ENCODE data around the gene ABHD4. TPM values are rescaled to one million over a fixed set of nuclear protein-coding genes. Genes with fewer than 3 reads are reported as not detected.

ABHD4 gene
- total and polyA plus RNA-seq, 11 donors: 10.4 to 35.5 (median 24.3) TPM

DNA sequence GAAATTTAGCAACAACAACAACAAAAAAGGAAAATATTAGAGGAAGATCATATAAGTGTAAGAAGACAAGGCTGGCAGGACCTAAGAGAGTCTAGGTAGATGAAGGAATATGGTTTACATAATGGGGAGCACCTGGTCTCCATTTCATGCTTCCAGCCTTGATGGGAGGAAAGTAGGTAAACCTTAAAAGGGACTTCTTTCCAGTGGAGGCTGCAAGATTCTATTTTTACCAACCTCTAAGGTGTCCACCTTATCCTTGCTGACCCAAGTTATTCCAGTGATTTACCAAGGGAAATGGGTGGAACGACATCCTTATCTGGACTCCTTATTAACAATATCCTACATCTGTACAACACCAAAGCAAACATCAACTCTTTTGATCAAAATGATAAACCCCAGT is 39.1 kb upstream of the ABHD4 start:
- DNase-seq (no peak), ATAC-seq (no peak)
- Histone ChIP-seq H3K4me1 (peaks cover 0 to 85% (median 31%) of the 10 kb centered on the region in 12 donors), H3K9me3 (no peaks in the 10 kb centered on the region), H3K27me3 (no peaks in the 10 kb centered on the region), H3K4me3 (no peak overlapping the region), H3K27ac (peak overlapping the region in 11 of 12 donors; percentile 4 to 83 (median 58)), H3K36me3 (peaks cover 0 to 15% (median 4%) of the 10 kb centered on the region in 9 donors)
- intact Hi-C loops (cut with DNase I): loop anchor here (2.0 to 10.0 kb wide), 16 partner anchors 77 to 496 kb away; partner anchors contain the start of genes AJUBA (in 2 of the 10), SLC7A7 (in 2 of the 10) and CDH24 (in 1 of the 10)
- WGBS, 4 donors: 56 to 80% (median 60%) methylated on average over 1 of the region's 1 CpG
- TF ChIP-seq, protein P1, sequence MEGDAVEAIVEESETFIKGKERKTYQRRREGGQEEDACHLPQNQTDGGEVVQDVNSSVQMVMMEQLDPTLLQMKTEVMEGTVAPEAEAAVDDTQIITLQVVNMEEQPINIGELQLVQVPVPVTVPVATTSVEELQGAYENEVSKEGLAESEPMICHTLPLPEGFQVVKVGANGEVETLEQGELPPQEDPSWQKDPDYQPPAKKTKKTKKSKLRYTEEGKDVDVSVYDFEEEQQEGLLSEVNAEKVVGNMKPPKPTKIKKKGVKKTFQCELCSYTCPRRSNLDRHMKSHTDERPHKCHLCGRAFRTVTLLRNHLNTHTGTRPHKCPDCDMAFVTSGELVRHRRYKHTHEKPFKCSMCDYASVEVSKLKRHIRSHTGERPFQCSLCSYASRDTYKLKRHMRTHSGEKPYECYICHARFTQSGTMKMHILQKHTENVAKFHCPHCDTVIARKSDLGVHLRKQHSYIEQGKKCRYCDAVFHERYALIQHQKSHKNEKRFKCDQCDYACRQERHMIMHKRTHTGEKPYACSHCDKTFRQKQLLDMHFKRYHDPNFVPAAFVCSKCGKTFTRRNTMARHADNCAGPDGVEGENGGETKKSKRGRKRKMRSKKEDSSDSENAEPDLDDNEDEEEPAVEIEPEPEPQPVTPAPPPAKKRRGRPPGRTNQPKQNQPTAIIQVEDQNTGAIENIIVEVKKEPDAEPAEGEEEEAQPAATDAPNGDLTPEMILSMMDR (IDR thresholded peaks at IDR 0.05): no peak
- no peak for TF ChIP-seq POLR2A (IDR thresholded peaks at IDR 0.05)

DNA sequence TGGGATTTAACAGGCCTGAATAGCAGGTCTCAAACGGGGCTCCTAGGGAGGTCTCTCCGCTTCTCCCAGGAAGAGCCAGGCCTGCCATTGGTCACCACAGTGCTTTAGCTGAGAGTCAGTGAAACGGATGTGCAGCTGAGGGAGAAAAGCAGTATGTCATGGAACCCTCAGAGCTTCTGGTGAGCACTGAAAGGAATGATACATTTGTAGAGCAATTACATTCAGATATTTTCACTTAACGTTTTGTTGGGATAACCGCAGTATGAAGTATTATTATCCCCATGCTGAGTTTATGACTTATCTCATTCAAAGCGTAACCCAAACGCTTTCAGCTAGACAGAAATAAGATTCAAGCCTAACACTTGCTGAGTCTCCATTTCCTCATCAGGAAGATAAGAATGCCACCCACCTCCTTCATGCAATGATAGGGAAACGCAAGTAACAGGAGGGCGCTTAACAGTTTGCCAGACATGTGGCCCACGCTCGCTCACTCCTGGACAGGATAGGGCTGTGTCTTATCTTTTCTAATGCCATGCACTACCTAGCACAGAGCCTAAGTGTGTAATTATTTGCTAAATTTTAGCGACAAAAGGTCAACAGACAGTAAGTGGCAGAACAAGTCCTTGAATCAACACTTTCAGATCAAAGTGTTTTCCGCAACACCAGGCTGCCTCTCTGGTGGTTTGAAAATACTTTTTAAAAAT is 37.3 kb upstream of the ABHD4 start:
- peaks cover 0 to 94% (median 32%) of the 10 kb centered on the region in 12 donors for H3K4me1 ChIP-seq
- TF ChIP-seq, protein P1 (IDR thresholded peaks at IDR 0.05): no peak
- no peak for TF ChIP-seq POLR2A (IDR thresholded peaks at IDR 0.05)
- no peak overlapping the region for H3K4me3 ChIP-seq
- peak overlapping the region in 2 of 12 donors; percentile 1 to 83 for H3K27ac ChIP-seq
- 71 to 79% (median 74%) methylated on average over 13 of the region's 13 CpGs for WGBS, 4 donors
- intact Hi-C loops (cut with DNase I): loop anchor here in 4 of 10 donors (5.0 to 10.0 kb wide), 4 partner anchors 154 to 294 kb away; partner anchors contain the start of gene MRPL52 (in 2 of the 4)
- DNase-seq: no peak
- no peaks in the 10 kb centered on the region for H3K27me3 ChIP-seq
- H3K36me3 ChIP-seq: peaks cover 0 to 32% (median 21%) of the 10 kb centered on the region in 9 donors
- no peak for ATAC-seq
- no peaks in the 10 kb centered on the region for H3K9me3 ChIP-seq

DNA sequence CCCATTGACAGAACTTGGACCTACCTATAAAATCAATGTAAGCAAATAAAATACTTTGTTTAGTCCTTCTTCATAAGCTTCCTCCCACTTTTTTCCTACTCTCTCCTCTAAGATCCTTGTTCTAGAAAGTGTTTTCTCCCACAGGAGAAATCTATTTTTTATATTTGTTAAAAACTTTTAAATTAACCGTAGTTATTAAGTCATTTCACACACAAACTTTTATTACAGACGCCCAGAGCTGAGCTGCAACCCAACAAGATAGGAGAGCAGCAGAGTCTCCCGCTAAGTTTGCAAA is 36.8 kb upstream of the ABHD4 start:
- H3K27ac ChIP-seq: peak overlapping the region in 2 of 12 donors; percentile 1 to 83
- 76 to 81% (median 81%) methylated on average over 3 of the region's 3 CpGs for WGBS, 4 donors

More for the DNA sequence above, 36.8 kb upstream of the ABHD4 start:
- no peak for TF ChIP-seq POLR2A (IDR thresholded peaks at IDR 0.05)
- TF ChIP-seq, protein P1 (IDR thresholded peaks at IDR 0.05): no peak
- Histone ChIP-seq H3K27me3 (no peaks in the 10 kb centered on the region), H3K4me3 (no peak overlapping the region), H3K4me1 (peaks cover 0 to 94% (median 29%) of the 10 kb centered on the region in 12 donors), H3K36me3 (peaks cover 0 to 37% (median 25%) of the 10 kb centered on the region in 9 donors), H3K9me3 (no peaks in the 10 kb centered on the region)
- ATAC-seq (no peak), DNase-seq (no peak)
- intact Hi-C loops (cut with DNase I): loop anchor here in 4 of 10 donors (5.0 to 10.0 kb wide), 4 partner anchors 153 to 293 kb away; partner anchors contain the start of gene MRPL52 (in 2 of the 4)
